ENCODE measurements around the gene IFT172.

IFT172 gene

DNA sequence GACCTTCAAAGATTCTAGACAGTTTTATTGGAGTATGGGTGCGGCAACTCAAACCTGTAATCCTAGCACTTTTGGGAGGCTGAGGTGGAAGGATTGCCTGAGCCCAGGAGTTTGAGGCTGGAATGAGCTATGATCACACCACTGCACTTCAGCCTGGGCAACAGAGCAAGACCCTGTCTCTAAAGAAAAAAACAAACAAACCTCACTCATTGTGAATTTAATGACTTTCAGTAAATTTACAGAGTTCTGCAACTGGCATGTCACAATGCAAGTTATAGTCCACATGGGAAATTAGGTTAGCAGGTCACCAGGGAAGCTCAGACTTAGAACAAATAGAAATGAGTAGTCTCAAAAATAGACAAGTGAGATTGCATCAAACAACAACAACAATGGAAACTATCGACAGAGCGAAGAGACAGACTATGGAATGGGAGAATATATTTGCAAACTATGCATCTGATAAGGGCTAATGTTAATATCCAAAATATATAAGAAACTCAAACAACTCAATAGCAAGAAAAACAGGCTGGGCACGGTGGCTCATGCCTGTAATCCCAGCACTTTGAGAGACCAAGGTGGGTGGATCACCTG lies 67.8 kb downstream of the IFT172 start:
- Mint-ChIP-seq H3K9me3 (no peaks in the 10 kb centered on the region), H3K27me3 (no peaks in the 10 kb centered on the region), H3K4me1 (no peaks in the 10 kb centered on the region), H3K27ac (no peak overlapping the region), H3K4me3 (no peak overlapping the region), H3K36me3 (no peaks in the 10 kb centered on the region)
- no peak for ATAC-seq

DNA sequence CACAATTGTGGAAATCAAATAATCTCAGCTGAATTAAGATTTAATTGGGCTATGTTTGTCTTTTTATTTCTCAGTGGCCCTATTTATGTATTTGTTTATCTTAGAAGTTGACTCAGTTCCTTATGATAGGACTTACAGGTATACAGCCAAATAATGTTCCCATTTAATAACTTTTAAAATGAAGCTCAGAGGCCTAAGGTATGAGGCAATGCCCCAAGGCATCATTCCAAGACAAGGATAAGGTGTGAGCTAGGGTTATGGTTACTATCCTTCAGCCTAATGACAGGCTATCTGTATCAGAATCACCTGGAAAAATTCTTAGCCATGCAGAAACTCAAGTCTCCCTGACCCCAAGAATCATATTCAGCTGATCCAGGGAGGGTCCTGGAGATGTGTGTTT lies 68.5 kb downstream of the IFT172 start:
- no peaks in the 10 kb centered on the region for H3K36me3 Mint-ChIP-seq
- no peak overlapping the region for H3K4me3 Mint-ChIP-seq
- no peaks in the 10 kb centered on the region for H3K4me1 Mint-ChIP-seq
- H3K27me3 Mint-ChIP-seq = no peaks in the 10 kb centered on the region
- no peaks in the 10 kb centered on the region for H3K9me3 Mint-ChIP-seq
- no peak for ATAC-seq
- H3K27ac Mint-ChIP-seq = no peak overlapping the region

DNA sequence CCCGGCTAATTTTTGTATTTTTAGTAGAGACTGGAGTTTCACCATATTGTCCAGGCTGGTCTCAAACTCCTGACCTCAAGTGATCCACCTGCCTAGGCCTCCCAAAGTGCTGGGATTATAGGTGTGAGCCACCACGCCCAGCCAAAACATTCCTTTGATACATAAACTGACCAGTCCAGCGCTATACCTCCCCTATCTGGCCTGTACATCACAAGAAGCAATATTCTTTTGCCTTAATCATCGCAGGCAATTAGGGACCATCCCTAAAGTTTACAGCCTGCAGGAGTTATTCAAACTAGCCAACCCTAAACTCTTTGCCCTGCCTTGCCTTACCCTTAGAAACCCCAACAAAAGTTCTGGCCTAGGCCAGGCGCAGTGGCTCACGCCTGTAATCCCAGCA lies 73.4 kb downstream of the IFT172 start:
- Mint-ChIP-seq H3K27me3 (peaks cover 10% of the 10 kb centered on the region), H3K27ac (no peak overlapping the region), H3K36me3 (no peaks in the 10 kb centered on the region), H3K4me1 (no peaks in the 10 kb centered on the region), H3K4me3 (no peak overlapping the region), H3K9me3 (peaks cover 3% of the 10 kb centered on the region)
- ATAC-seq = no peak

DNA sequence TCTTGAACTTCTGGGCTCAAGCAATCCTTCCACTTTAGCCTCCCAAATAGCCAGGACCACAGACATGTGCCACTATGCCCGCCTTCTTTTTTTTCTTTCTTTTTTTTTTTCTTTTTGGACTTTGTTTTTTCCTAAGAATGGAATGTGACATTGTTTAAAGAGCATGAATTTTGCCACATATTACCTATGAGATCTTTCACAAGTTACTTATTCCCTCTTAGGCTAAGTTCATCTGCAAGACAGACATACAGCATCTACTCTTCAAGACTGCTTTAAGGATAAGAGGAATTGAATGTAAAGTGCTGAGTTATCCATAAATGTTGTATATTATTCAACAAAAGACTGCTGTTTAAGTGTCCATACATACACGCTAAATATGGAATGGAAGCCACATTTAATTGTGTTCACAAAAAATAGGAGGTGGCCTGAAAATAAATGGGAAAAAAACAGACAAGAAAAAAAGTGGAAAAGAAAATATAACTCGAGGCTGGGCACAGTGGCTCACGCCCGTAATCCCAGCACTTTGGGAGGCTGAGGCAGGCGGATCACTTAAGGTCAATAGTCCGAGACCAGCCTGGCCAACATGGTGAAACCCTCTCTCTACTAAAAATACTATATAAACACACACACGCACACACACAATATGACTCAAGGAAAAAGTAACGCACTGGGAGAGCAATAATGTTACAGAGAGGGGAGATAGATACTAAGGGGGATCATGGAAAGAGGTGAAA lies 77.0 kb downstream of the IFT172 start:
- Mint-ChIP-seq H3K36me3 (no peaks in the 10 kb centered on the region), H3K4me3 (no peak overlapping the region), H3K9me3 (peaks cover 3% of the 10 kb centered on the region), H3K27ac (no peak overlapping the region), H3K27me3 (peaks cover 10% of the 10 kb centered on the region), H3K4me1 (peaks cover 18% of the 10 kb centered on the region)
- no peak for ATAC-seq

DNA sequence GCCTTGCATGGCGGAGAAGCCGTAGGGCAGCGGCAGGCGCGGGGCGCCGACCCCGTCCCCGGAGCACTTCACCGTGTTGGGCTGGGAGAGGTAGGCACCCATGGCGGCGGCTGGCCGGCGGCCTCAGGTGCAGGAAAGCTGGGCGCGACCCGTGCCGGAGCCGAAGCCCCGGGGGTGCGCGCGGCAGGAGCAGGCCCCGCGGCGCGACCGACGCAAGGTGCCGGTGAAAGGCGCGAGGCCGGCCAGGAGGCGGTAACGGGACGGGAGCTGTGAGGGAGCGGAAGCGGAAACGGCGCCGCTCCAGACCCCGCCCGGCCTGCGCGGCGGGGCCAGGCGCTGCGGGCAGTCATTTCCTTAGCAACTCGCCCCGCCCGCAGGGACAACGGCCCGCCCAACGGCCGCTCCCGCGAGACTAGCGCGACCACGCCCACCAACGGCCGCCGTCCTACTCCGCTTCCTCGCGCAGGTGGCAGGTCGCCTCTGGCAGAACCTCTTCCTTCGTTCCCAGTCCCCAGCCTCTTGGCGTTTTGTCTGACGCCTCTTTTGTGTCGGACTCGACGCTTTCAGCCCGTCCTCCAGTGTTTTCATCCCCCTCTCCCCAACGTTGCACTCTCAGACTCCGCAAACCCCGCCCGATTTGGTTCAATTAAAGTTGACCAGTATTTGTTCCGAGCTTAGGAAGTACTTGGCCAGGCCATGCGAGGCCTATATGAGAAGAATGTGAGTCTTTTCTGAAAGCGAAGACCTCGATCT lies 80.0 kb downstream of the IFT172 start, which contains the start of gene PPM1G:
PPM1G (minus strand) TSS at position 271 of the 753 bp plus-strand sequence; CDS start at position 102, 169 bp downstream.
- Mint-ChIP-seq H3K36me3 (peaks cover 6% of the 10 kb centered on the region), H3K4me1 (peaks cover 33% of the 10 kb centered on the region), H3K27ac (peak within 1 kb of the TSS; percentile 75), H3K4me3 (peak within 1 kb of the TSS; percentile 86), H3K9me3 (peaks cover 3% of the 10 kb centered on the region), H3K27me3 (peaks cover 10% of the 10 kb centered on the region)
- ATAC-seq = peak; percentile 99

DNA sequence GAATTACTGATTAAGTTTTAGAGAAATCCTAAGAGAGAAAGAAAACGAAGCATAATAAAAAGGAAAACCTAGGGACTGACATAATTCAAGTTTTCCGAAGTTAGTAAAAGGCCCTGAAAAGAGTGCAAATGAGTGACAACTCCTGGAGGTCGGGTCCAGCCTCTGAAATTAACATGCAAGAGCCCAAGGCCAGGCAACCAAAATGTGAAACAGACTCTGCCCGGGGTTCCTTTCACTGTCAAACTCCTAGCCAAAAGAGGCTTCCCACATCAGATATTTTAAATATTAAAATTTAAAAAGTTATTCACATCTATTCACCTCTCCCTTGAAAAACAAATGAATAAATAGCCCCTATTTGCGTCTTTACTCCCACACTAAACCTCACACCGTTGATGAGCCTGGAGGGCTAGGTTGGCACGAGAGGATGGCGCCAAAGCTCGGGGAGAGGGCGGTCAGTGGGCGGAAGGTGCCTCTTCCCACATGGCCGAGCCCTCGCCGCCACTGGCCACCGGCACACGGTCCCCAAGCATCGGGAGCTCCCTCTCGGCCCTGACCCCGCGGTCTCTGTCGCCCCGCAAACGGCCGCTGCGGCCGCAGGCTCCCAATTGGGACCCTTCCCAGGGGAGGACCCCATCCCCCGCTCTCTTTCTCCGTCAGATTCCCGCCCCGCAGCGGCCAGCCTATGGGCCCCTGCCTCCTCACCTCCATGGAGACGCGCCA lies 80.8 kb downstream of the IFT172 start:
- Mint-ChIP-seq H3K27ac (peak overlapping the region; percentile 75), H3K4me1 (peaks cover 33% of the 10 kb centered on the region), H3K27me3 (peaks cover 10% of the 10 kb centered on the region), H3K36me3 (peaks cover 6% of the 10 kb centered on the region), H3K9me3 (peaks cover 3% of the 10 kb centered on the region), H3K4me3 (peak overlapping the region; percentile 86)
- peak; percentile 54 for ATAC-seq

DNA sequence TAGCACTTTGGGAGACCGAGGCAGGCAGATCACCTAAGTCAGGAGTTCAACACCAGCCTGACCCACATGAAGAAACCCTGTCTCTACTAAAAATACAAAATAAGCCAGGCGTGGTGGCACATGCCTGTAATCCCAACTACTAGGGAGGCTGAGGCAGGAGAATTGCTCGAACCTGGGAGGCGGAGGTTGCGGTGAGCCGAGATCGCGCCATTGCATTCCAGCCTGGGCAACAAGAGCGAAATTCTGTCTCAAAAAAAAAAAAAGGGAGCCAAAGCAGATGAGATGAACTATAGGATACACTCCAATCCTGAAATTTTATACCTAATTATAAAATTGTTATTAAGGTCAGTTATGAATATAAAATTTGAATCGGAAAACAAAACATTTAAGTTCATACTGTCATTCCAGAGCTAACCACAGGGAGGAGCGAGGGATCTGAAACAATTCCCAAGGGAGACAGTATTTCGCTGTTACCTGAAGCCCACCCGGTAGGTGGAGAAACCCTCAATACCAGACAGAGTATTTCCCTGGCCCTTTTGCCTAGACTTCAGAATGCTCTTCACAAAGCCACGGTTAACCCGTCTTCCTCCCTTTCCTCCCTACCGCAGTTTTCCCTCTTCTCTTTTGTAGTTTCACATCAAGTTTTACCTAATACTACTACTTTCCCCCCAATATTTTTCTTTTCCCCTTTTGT lies 81.6 kb downstream of the IFT172 start:
- no peak for ATAC-seq
- Mint-ChIP-seq H3K4me3 (peak overlapping the region; percentile 86), H3K4me1 (peaks cover 33% of the 10 kb centered on the region), H3K27me3 (peaks cover 10% of the 10 kb centered on the region), H3K27ac (peak overlapping the region; percentile 75), H3K36me3 (peaks cover 6% of the 10 kb centered on the region), H3K9me3 (peaks cover 3% of the 10 kb centered on the region)

DNA sequence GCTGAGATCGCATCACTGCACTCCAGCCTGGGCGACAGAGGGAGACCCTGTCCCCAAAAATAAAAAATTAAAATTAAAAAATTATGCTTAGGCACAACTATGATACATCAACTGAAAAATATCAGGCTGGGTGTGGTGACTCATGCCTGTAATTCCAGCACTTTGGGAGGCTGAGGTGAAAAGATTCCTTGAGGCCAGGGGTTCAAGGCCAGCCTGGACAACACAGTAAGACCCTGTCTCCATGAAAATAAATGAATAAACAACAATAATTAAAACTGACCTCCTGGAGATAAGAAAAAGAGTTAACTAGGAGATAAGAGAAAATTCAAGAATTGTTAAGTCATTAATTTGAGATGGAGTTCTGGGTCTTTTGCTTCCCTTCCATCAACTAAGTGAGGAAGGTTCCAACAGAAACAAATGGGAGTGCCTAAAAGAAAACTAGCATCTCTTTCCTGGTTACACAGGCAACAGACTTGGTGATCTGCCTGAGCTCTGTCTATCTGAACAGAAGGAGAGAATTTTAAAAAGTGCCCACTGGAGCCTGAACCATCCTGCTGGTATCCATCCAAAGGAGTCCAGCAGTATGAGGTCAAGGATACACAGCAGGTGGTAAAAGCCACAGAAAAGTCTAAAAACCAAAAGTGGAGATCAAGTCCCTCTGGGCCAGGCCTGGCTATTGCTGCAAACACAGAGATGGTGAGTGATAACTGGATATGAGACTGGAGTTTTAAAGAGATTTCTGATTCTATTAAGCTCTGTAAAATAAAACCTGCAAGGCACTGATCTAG lies 89.0 kb downstream of the IFT172 start:
- H3K27ac Mint-ChIP-seq = peak overlapping the region; percentile 62
- H3K27me3 Mint-ChIP-seq = no peaks in the 10 kb centered on the region
- H3K36me3 Mint-ChIP-seq = peaks cover 28% of the 10 kb centered on the region
- ATAC-seq = no peak
- H3K4me3 Mint-ChIP-seq = no peak overlapping the region
- no peaks in the 10 kb centered on the region for H3K9me3 Mint-ChIP-seq
- H3K4me1 Mint-ChIP-seq = peaks cover 39% of the 10 kb centered on the region

DNA sequence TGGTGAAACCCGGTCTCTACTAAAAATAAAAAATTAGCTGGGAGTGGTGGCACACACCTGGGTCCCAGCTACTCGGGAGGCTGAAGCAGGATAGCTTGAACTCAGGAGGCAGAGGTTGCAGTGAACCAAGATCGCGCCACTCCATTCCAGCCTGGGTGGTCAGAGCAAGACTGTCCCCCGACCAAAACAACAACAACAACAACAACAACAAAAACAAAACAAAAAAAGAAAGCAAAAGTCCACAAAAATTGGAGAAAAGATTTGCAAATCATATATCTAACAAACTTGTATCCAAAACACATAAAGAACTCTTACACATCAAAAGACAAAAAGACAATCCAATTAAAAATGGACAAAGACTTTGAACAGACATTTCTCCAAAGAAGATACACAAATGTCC lies 90.6 kb downstream of the IFT172 start:
- no peak for ATAC-seq
- Mint-ChIP-seq H3K4me3 (no peak overlapping the region), H3K27me3 (no peaks in the 10 kb centered on the region)

More for the DNA sequence above, 90.6 kb downstream of the IFT172 start:
- Mint-ChIP-seq H3K9me3 (no peaks in the 10 kb centered on the region), H3K36me3 (peaks cover 29% of the 10 kb centered on the region), H3K27ac (no peak overlapping the region), H3K4me1 (peaks cover 42% of the 10 kb centered on the region)
